Measurements from ENCODE around the gene AHSA1.
A peak's percentile ranks its signal among the peaks of the same experiment; 100 is the strongest.
"Not testable (repeated sequence)": the region's sequence is repeated elsewhere in the genome, so short reads cannot be mapped to it uniquely, and the experiment has no call there.

The AHSA1 gene

DNA sequence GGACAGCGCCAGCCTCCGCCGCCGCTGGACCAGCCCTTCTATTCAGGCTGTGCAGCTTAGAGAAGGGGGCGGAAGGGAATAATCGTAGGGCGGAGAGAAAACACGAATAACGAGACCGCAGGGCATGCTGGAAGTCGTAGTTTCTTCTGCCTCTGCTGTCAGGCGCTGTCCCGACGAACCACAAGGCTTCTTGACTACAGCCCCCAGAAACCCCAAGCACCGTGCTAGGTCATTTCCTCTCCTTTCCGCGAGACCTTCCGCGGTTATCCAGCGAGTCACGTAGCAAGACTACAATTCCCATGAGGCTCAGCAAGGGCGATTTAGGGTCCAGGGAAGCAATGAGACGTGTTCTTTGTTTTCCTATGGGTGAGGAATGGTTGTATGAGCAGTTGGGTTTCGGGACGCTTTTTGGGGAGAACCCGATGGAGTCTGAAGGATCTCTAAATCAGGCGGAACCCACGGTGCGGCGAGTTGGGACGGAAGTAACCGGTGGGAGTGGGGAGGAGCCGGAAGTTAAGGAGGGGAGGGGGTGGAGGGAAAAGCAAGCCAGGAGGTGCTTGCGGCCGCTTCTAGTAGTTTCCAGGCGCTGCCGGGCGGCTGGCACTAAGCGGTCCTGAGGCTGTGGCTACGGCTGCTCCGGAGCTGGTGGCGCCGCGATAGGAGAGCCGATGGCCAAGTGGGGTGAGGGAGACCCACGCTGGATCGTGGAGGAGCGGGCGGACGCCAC is at the start of gene AHSA1, which contains the start of gene VIPAS39:
Gene AHSA1 (plus strand): TSS at position 572 of the 727 bp plus-strand sequence. CDS start 97 bp downstream, at position 669.
Gene VIPAS39 (minus strand): TSS at position 80 of the 727 bp plus-strand sequence. CDS start 3,499 bp downstream, outside the sequence.
- TF ChIP-seq, protein P1, sequence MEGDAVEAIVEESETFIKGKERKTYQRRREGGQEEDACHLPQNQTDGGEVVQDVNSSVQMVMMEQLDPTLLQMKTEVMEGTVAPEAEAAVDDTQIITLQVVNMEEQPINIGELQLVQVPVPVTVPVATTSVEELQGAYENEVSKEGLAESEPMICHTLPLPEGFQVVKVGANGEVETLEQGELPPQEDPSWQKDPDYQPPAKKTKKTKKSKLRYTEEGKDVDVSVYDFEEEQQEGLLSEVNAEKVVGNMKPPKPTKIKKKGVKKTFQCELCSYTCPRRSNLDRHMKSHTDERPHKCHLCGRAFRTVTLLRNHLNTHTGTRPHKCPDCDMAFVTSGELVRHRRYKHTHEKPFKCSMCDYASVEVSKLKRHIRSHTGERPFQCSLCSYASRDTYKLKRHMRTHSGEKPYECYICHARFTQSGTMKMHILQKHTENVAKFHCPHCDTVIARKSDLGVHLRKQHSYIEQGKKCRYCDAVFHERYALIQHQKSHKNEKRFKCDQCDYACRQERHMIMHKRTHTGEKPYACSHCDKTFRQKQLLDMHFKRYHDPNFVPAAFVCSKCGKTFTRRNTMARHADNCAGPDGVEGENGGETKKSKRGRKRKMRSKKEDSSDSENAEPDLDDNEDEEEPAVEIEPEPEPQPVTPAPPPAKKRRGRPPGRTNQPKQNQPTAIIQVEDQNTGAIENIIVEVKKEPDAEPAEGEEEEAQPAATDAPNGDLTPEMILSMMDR (IDR thresholded peaks at IDR 0.05; ENCODE audit: insufficient read depth, low read depth, low read length, missing control alignments): no peak
- peak; percentile 99 for DNase-seq (ENCODE audit: low read depth)
- H3K4me3 ChIP-seq (ENCODE audit: low read depth, low read length): peak within 1 kb of the TSS; percentile 77

DNA sequence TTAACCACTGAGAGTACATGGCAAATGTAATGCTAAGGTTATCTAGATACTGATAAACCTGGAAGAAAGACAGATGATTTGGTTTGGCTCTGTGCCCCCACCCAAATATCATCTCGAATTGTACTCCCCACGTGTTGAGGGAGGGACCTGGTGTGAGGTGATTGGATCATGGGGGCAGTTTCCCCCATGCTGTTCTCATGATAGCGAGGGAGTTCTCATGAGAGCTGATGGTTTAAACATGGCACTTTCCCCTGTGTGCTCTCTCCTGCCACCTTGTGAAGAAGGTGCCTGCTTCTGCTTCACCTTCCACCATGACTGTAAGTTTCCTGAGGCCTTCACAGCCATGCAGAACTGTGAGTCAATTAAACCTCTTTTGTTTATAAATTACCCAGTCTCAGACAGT is 48.8 kb upstream of the AHSA1 start:
- TF ChIP-seq, protein P1 (IDR thresholded peaks at IDR 0.05; ENCODE audit: insufficient read depth, low read depth, low read length, missing control alignments): peak; percentile 39
- no peak overlapping the region for H3K4me3 ChIP-seq (ENCODE audit: low read depth, low read length)
- peak; percentile 51 for DNase-seq (ENCODE audit: low read depth)

DNA sequence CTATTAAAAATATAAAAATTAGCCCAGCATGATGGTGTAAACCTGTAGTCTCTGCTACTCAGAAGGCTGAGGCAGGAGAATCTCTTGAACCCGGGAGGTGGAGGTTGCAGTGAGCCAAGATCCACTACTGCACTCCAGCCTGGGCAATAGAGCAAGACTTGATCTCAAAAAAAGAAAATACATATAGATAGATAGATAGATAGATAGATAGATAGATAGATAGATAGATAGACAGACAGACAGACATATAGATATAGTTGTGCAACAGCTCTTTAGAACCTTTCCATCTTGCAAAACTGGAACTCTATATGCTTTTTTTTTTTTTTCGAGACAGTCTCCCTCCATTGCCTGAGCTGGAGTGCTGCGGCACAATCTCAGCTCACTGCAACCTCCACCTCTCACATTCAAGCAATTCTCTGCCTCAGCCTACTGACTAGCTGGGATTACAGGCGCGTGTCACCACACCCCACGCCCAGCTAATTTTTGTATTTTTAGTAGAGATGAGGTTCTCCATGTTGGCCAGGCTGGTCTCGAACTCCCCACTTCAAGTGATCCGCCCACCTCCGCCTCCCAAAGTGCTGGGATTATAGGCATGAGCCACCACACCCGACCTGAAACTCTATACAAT is 42.4 kb upstream of the AHSA1 start:
- not testable (repeated sequence) for H3K4me3 ChIP-seq (ENCODE audit: low read depth, low read length)

DNA sequence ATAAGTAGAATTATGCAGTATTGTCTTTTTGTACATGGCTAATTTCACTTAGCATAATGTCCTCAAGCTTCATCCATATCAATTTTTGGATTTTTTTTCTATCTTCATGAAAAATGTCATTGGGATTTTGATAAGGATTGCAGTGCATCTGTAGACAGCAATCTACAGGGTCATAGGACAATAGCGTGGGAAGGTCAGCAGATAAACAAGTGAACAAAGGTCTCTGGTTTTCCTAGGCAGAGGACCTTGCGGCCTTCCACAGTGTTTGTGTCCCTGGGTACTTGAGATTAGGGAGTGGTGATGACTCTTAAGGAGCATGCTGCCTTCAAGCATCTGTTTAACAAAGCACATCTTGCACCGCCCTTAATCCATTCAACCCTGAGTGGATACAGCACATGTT is 41.8 kb upstream of the AHSA1 start:
- H3K4me3 ChIP-seq (ENCODE audit: low read depth, low read length); DNase-seq (ENCODE audit: low read depth): not testable (repeated sequence)

More for the DNA sequence above, 42.4 kb upstream of the AHSA1 start:
- DNase-seq (ENCODE audit: low read depth): not testable (repeated sequence)

DNA sequence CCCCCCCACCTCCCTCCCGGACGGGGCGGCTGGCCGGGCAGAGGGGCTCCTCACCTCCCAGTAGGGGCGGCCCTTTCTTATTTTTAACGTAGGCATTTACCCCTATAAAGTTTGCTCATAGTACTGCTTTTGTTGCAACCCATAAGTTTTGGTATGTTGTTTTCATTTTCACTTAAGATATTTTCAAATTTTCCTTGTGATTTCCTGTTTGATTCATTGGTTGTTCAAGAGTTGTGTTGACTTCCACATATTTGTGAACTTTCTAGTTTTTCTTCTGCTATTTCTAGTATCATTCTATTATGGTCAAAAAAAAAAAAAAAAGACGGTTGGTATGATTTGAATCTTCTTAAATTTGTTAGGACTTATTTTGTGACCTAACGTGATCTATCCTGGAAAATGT is 41.1 kb upstream of the AHSA1 start:
- TF ChIP-seq, protein P1 (IDR thresholded peaks at IDR 0.05; ENCODE audit: insufficient read depth, low read depth, low read length, missing control alignments): no peak
- no peak overlapping the region for H3K4me3 ChIP-seq (ENCODE audit: low read depth, low read length)
- DNase-seq (ENCODE audit: low read depth): no peak

DNA sequence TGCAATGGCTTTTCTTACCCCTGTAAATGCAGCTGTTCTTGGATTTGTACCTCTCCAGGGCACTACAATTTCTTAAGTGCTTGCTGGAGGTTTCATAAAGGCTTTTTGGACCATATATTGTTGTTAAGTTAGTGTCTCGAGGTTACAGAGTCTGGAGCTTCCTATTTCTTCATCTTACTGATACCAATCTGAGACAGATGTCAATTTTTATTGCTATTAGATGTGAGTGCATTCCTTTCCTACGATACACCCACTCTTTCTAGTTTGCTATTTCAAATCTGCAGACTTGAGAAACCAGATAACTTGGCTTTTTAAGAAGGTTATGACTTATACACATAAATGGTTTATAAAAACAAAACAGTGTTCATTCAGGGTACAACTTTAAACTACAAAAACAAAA is 36.7 kb upstream of the AHSA1 start:
- H3K4me3 ChIP-seq (ENCODE audit: low read depth, low read length): no peak overlapping the region
- no peak for DNase-seq (ENCODE audit: low read depth)
- TF ChIP-seq, protein P1 (IDR thresholded peaks at IDR 0.05; ENCODE audit: insufficient read depth, low read depth, low read length, missing control alignments): no peak

DNA sequence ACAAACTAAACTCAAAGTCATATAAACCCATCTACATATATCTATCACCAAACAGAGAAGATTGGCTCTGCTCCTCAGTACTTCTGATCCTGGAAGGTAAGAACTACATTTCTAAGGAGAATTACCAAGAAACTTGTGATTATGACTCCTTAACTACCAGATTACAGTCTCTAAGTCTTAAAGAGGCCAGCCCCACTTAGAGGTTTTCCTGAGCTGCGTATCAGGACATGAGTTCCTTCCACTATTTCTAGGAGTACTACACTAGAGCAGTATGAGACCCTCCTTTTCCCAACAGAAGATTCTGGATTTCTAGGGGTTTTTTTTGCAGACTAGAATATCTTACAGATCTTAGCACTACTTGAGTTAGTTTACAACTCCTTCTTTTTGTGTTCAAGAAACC is 34.5 kb upstream of the AHSA1 start, which contains the start of gene NOXRED1:
Gene NOXRED1 (minus strand): TSS at position 101 of the 400 bp plus-strand sequence. CDS start 634 bp downstream, outside the sequence.
- TF ChIP-seq, protein P1 (IDR thresholded peaks at IDR 0.05; ENCODE audit: insufficient read depth, low read depth, low read length, missing control alignments): no peak

More for the DNA sequence above, 34.5 kb upstream of the AHSA1 start, which contains the start of gene NOXRED1:
- no peak for DNase-seq (ENCODE audit: low read depth)
- no peak within 1 kb of the TSS for H3K4me3 ChIP-seq (ENCODE audit: low read depth, low read length)

Data from GM12865 (cell line).